HG03039 (cell line): ENCODE measurements around the gene P2RY8.

Experiments used
- ATAC-seq: cut with Tn5 transposase; IDR thresholded peaks from one replicate; pipeline ENCODE4 v1.9.1; 2021; ENCODE audit warnings: mild to moderate bottlenecking, moderate library complexity; ENCODE audit not compliant: unreplicated experiment

Gene P2RY8

GRCh38 chrX:1420371-1420770 lies 116.6 kb downstream of the P2RY8 start:
- ATAC-seq = no peak

GRCh38 chrX:1419545-1420355 lies 117.2 kb downstream of the P2RY8 start:
- no peak for ATAC-seq

GRCh38 chrX:1418901-1419544 lies 118.0 kb downstream of the P2RY8 start:
- ATAC-seq = no peak

GRCh38 chrX:1417921-1418771 lies 118.8 kb downstream of the P2RY8 start:
- ATAC-seq = no peak

GRCh38 chrX:1416965-1417760 lies 119.8 kb downstream of the P2RY8 start:
- no peak for ATAC-seq

GRCh38 chrX:1416327-1416784 lies 120.6 kb downstream of the P2RY8 start:
- no peak for ATAC-seq
